Retina (tissue), 1 donor: ENCODE measurements around the gene PTCD2.
"Not testable (repeated sequence)": the region's sequence is repeated elsewhere in the genome, so short reads cannot be mapped to it uniquely, and the experiment has no call there.

Source experiments
- DNase-seq: peaks from one replicate; pipeline ENCODE4 v3.0.0-alpha.2; 2016

PTCD2 gene

DNA sequence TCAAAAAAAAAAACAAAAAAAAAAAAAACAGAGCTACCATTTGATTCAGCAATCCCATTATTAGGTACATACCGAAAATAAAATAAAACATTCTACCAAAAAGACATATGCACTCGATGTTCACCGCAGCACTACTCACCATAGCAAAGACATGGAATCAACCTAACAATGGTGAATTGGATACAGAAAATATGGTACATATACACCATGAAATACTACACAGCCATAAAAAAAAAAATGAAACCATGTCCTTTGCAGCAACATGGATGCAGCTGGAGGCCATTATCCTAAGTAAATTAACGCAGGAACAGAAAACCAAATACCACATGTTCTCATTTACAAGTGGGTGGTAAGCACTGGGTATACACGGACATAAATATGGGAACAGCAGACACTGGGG lies 21.5 kb upstream of the PTCD2 start:
- DNase-seq = no peak

GRCh38 chr5:72300590-72301339 lies 19.4 kb upstream of the PTCD2 start:
- no peak for DNase-seq

DNA sequence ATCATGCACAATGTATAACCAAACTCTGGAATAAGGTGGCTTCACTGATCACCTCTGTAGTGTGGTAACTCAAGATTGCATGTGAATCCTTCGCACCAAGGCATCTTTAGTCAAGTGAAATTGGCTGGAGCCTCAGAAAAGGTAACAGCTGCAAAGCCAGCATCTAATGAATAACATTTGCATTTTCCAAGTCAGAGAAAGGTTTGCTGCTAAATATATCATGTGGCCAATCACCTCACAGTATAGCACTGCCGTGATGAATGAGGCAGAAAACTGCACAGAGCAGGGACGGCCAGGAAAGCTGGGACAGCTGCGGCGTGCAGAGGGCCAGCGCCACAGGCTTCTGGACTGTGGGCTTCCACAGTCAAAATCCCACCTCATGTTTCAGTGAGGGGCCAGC lies 18.6 kb upstream of the PTCD2 start:
- no peak for DNase-seq

- no peak for DNase-seq
Observed at GRCh38 chr5:72302171-72302570, 18.0 kb upstream of the PTCD2 start.

DNA sequence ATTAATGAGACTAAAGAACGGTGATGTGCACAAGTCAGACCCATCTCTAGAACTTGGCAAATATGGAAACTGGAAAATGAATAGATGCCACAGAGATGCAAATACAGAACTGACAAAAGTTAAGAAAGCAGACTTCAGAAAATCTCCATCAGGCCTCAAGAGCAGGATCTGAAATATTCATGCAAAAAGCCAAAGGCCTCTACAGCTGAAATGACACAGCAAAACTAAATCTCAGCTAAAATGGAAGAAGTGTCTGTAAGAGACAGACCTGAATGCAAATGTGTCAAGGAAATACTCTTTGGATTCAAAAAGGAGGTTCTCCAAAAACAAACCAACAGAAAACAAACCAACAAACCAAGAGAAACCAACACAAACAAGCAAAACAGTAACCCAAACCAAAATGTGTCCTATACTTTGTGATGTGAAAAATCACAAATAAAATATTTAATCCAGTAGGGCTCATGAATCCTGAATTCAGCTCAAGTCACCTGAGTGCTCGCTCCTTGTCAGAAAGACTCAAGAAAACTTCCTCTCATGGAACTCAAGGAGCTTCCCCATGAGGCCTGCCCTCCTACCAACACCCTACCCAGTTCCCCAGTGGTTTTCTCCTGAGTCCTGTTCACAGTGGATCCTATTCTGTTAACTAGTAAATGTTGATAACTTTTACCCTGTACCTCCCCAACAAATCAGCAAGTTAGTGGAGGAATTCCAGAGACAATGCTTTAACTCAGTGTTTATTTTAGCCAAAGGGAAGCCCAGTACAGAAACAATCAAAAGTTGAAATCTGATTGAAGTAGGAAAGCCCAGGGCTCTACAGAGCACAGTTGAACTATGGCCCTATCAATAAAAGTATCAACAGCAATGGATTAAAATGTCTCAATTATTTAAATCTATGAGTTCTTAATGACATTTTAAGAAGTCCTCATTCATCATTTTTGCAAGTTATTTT lies 14.7 kb upstream of the PTCD2 start:
- no peak for DNase-seq

GRCh38 chr5:72307573-72307967 lies 12.6 kb upstream of the PTCD2 start:
- DNase-seq = no peak

DNA sequence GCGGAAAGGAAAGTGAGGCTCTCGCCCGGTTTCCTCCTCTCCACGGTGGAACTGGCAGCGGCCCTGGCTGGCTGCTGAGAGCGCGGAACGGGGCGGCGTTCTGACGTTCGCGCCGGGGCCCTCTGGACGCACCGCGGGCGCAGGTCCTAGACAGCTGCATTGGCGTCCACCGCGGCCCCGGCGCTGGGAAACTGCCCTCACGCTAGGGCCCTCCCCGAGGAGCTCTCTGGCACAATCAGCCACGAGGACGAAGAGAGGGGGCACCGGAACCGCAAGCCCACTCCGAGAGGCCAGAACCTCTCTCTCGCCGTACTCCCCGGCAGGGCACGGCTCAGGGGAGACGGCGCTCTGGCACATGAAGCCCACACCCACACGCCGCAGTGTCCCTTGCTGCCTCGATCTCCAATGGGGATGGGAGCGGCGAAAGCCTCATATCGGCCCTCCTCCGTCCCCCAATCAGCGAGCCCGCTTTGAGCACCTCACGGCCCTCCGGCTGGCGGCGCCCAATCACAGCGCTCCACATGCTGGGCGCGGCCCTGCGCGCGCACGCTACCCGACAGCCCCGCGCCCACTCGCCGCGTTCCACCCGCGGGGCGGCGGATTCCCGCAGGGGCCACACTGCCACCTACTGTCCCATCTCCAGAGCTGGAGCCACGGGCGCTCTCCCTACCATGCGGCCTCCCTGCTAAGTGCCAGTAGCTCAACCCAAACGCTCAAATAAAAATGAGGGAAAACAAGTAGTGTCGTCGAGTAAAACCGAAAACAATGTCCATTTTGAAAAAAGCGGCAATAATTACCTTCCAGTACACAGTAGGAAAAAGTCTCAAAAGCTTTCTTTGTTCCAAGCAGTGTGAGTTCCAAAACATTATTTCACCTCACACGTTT lies 12.0 kb upstream of the PTCD2 start:
- peak; percentile 98 for DNase-seq

- DNase-seq = no peak
Observed at GRCh38 chr5:72308853-72309191, 11.4 kb upstream of the PTCD2 start.

GRCh38 chr5:72313141-72313540 lies 7.0 kb upstream of the PTCD2 start:
- no peak for DNase-seq

GRCh38 chr5:72314571-72315172 lies 5.5 kb upstream of the PTCD2 start:
- DNase-seq = no peak

- DNase-seq = not testable (repeated sequence)
Observed at GRCh38 chr5:72319435-72319975, 668 bp upstream of the PTCD2 start.

GRCh38 chr5:72324189-72324825 lies 4.1 kb downstream of the PTCD2 start:
- DNase-seq = no peak

DNA sequence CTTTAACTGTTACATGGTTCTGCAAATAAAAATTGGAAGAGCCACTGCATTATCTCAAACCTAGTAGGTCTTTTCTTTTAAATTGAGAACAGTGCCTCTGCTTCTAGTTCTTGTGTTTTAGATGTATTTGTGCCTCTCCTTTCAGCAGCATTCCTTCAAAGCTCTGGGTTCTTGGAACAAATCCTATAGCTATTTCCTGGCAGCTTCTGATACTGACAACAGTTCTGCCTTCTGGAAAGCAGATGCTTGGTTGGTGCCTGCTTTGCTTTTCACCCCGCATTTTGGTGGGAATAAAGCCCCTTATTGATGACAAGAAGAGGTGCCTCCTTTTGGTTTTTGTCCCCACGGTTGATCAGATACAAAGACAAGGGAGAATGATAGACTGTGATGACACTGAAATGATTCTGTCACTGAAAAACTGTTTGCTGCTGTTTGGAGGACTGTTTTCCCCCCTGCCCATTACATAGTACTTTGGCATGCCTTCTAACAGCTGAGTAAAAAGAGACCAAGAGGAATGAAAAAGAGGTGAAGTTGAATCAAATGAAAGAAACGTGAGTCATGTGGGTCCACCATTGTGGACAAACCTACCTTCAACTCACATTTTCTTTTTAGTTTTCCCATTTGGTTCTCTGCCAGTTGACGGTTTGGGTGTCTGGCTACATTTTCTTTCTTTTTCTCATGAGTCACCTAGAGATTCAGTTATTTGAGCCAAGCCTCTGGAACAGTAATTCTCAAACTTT lies 5.6 kb downstream of the PTCD2 start:
- DNase-seq = no peak

DNA sequence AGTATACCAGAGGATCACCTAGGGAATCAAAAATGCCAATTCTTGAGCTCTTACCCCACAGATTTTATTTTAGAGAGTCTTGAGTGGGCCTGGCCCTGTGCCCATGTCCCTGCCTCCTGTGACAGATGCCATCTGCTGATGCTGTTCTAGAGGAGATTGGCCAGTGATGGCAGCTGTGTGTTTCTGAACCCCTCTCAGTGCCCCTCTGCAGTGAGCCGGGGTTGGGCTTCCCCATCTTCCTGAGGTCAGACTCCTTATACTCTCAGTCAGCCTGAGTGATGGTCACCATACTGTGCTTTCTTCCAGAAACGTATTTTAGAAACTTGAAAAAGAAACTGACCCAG lies 6.1 kb downstream of the PTCD2 start:
- DNase-seq = no peak

- no peak for DNase-seq
Observed at GRCh38 chr5:72328172-72328571, 8.0 kb downstream of the PTCD2 start.

GRCh38 chr5:72330712-72331111 lies 10.5 kb downstream of the PTCD2 start:
- no peak for DNase-seq

DNA sequence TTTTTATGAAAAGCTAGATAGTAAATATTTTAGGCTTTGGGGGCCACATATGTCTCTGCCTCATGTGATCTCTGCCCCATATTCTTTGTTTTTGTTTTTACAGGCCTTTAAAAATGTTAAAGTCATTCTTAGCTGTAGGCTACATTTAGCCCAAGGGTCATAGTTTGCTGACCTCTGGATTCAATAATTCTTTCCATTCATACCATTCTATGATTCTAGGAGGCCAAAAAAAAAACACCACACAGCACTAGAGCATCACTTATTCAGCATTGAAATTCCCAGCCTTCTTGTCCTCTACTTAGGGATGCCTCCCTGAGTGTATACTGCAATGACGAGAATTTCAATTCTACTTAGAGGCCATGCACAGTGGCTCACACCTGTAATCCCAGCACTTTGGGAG lies 17.0 kb downstream of the PTCD2 start:
- no peak for DNase-seq

GRCh38 chr5:72338689-72339209 lies 18.6 kb downstream of the PTCD2 start:
- no peak for DNase-seq

GRCh38 chr5:72346398-72346797 lies 26.2 kb downstream of the PTCD2 start:
- DNase-seq = no peak

- DNase-seq = no peak
Observed at GRCh38 chr5:72347801-72348308, 27.7 kb downstream of the PTCD2 start.

GRCh38 chr5:72351376-72351775 lies 31.2 kb downstream of the PTCD2 start:
- no peak for DNase-seq
